ENCODE results near the gene AP3B1. TPM values are rescaled to one million over a fixed set of nuclear protein-coding genes. Genes with fewer than 3 reads are reported as not detected.

Gene AP3B1
- total and polyA plus RNA-seq, 4 donors: 24.7 to 46.4 (median 35.9) TPM

GRCh38 chr5:78235289-78235688, 59.2 kb downstream of the AP3B1 start:
- WGBS (ENCODE audit: insufficient coverage): 58% methylated on average over 2 of the region's 3 CpGs
- Histone ChIP-seq H3K4me3 (ENCODE audit: low read depth, low read length) (no peak overlapping the region), H3K9me3 (ENCODE audit: control insufficient read depth, insufficient read depth, low read length) (no peaks in the 10 kb centered on the region), H3K27ac (ENCODE audit: low read depth, low read length) (no peak overlapping the region), H3K4me1 (ENCODE audit: control insufficient read depth, insufficient read depth, low read length) (no peaks in the 10 kb centered on the region), H3K27me3 (ENCODE audit: control insufficient read depth, insufficient read depth, low read length) (no peaks in the 10 kb centered on the region), H3K36me3 (ENCODE audit: control insufficient read depth, insufficient read depth, low read length) (peaks cover 2% of the 10 kb centered on the region)
- DNase-seq (ENCODE audit: low read depth in 4 of 6, low spot score in 6 of 6): peak in 1 of 6 donors; percentile 6

DNA sequence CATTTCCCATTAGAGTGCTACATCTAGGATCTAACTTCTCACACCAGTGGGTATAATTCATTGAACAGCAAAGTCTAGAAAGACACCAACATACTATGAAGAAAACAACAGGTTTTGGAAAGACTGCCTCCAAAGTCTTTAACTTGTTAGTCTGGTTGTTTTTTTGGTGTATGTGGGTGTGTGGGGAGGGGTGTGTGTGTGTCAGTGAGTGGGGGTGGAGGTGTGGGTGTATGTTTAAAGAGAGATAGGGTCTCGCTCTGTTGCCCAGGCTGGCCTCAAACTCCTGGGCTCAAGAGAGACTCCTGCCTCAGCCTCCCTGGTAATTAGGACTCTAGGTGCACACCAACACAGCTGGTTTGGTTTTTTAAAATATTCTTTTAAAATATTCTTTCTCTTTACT, 59.7 kb downstream of the AP3B1 start:
- Histone ChIP-seq H3K4me3 (ENCODE audit: low read depth, low read length) (no peak overlapping the region), H3K27ac (ENCODE audit: low read depth, low read length) (no peak overlapping the region), H3K27me3 (ENCODE audit: control insufficient read depth, insufficient read depth, low read length) (no peaks in the 10 kb centered on the region), H3K36me3 (ENCODE audit: control insufficient read depth, insufficient read depth, low read length) (peaks cover 2% of the 10 kb centered on the region), H3K4me1 (ENCODE audit: control insufficient read depth, insufficient read depth, low read length) (no peaks in the 10 kb centered on the region), H3K9me3 (ENCODE audit: control insufficient read depth, insufficient read depth, low read length) (no peaks in the 10 kb centered on the region)
- no peak for DNase-seq (ENCODE audit: low read depth in 4 of 6, low spot score in 6 of 6)
- 100% methylated on average over 1 of the region's 1 CpG for WGBS (ENCODE audit: insufficient coverage)

DNA sequence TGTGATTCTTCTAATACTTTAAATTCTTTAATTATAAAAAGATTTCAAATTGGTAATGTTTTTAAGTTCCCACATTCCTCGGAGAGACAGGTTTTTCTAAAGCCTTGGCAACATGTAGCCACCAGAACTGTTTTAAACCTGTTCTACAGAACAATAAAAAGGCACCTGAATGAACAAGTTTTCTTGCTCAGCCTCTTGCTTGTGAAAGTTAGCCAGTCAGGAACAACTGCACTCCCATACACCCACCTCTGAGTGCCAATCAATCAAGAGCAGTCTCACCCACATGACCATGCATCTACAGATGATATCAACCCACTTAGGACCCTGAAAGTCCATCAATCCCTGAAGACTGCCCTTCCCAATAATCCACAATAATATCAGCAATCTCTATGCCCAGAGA, 62.3 kb downstream of the AP3B1 start:
- Histone ChIP-seq H3K27me3 (ENCODE audit: control insufficient read depth, insufficient read depth, low read length) (no peaks in the 10 kb centered on the region), H3K4me3 (ENCODE audit: low read depth, low read length) (no peak overlapping the region), H3K4me1 (ENCODE audit: control insufficient read depth, insufficient read depth, low read length) (no peaks in the 10 kb centered on the region), H3K9me3 (ENCODE audit: control insufficient read depth, insufficient read depth, low read length) (no peaks in the 10 kb centered on the region), H3K36me3 (ENCODE audit: control insufficient read depth, insufficient read depth, low read length) (no peaks in the 10 kb centered on the region), H3K27ac (ENCODE audit: low read depth, low read length) (no peak overlapping the region)
- WGBS (ENCODE audit: insufficient coverage): 100% methylated on average over 1 of the region's 1 CpG
- DNase-seq (ENCODE audit: low read depth in 4 of 6, low spot score in 6 of 6): no peak

DNA sequence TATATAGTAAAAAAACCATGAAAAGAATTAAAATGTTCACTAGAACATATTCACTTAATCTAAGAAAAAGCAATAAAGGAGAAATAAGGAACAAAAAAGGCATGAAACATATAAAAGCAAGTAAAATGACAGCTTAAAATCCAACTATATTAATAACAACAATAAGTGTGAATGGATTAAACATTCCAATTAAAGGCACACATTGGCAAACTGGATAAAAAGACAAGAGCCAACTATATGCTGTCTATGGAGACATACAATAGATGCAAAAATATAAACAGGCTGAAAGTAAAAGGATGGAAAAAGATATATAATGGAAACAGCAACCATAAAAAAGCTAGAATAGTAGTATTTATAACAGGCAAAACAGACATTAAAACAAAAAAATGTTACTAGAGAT, 70.1 kb downstream of the AP3B1 start:
- no peak for DNase-seq (ENCODE audit: low read depth in 4 of 6, low spot score in 6 of 6)
- Histone ChIP-seq H3K4me3 (ENCODE audit: low read depth, low read length) (no peak overlapping the region), H3K4me1 (ENCODE audit: control insufficient read depth, insufficient read depth, low read length) (no peaks in the 10 kb centered on the region), H3K27ac (ENCODE audit: low read depth, low read length) (no peak overlapping the region), H3K9me3 (ENCODE audit: control insufficient read depth, insufficient read depth, low read length) (no peaks in the 10 kb centered on the region), H3K36me3 (ENCODE audit: control insufficient read depth, insufficient read depth, low read length) (no peaks in the 10 kb centered on the region), H3K27me3 (ENCODE audit: control insufficient read depth, insufficient read depth, low read length) (no peaks in the 10 kb centered on the region)

DNA sequence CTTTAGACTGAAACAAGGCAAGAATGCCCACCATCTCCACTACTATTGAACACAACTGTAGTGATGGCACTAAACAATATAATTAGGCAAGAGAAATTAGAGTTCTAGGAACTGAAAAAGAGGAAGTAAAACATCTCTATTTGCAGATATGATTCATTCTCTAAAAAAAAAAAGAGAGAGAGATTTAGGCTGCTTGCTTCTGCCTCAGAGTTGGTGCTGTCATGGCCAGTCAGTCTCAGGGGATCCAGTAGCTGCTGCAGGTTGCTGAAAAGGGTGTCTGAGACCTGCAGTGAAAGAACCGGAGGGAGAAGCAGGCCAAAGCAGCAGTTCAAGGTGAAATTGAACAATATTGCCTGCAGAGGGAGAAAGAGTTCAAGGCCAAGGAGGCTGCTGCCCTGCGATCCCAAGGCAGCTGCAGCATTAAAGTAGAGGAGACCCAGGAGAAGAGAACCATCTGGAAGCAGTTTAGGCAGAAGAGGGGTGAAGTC, 72.5 kb downstream of the AP3B1 start:
- Histone ChIP-seq H3K4me1 (ENCODE audit: control insufficient read depth, insufficient read depth, low read length) (no peaks in the 10 kb centered on the region), H3K4me3 (ENCODE audit: low read depth, low read length) (no peak overlapping the region), H3K9me3 (ENCODE audit: control insufficient read depth, insufficient read depth, low read length) (no peaks in the 10 kb centered on the region), H3K27me3 (ENCODE audit: control insufficient read depth, insufficient read depth, low read length) (no peaks in the 10 kb centered on the region), H3K36me3 (ENCODE audit: control insufficient read depth, insufficient read depth, low read length) (no peaks in the 10 kb centered on the region), H3K27ac (ENCODE audit: low read depth, low read length) (no peak overlapping the region)
- 72% methylated on average over 2 of the region's 2 CpGs for WGBS (ENCODE audit: insufficient coverage)
- no peak for DNase-seq (ENCODE audit: low read depth in 4 of 6, low spot score in 6 of 6)

- Histone ChIP-seq H3K4me3 (ENCODE audit: low read depth, low read length) (no peak overlapping the region), H3K9me3 (ENCODE audit: control insufficient read depth, insufficient read depth, low read length) (no peaks in the 10 kb centered on the region), H3K36me3 (ENCODE audit: control insufficient read depth, insufficient read depth, low read length) (no peaks in the 10 kb centered on the region), H3K27me3 (ENCODE audit: control insufficient read depth, insufficient read depth, low read length) (no peaks in the 10 kb centered on the region), H3K4me1 (ENCODE audit: control insufficient read depth, insufficient read depth, low read length) (no peaks in the 10 kb centered on the region), H3K27ac (ENCODE audit: low read depth, low read length) (no peak overlapping the region)
- no peak for DNase-seq (ENCODE audit: low read depth in 4 of 6, low spot score in 6 of 6)
- WGBS (ENCODE audit: insufficient coverage): 90% methylated on average over 1 of the region's 1 CpG
These were observed 73.0 kb downstream of the AP3B1 start for GRCh38 chr5:78221467-78221866.

GRCh38 chr5:78215972-78216371, 78.5 kb downstream of the AP3B1 start:
- Histone ChIP-seq H3K9me3 (ENCODE audit: control insufficient read depth, insufficient read depth, low read length) (no peaks in the 10 kb centered on the region), H3K27me3 (ENCODE audit: control insufficient read depth, insufficient read depth, low read length) (no peaks in the 10 kb centered on the region), H3K4me3 (ENCODE audit: low read depth, low read length) (no peak overlapping the region), H3K4me1 (ENCODE audit: control insufficient read depth, insufficient read depth, low read length) (no peaks in the 10 kb centered on the region), H3K36me3 (ENCODE audit: control insufficient read depth, insufficient read depth, low read length) (no peaks in the 10 kb centered on the region), H3K27ac (ENCODE audit: low read depth, low read length) (no peak overlapping the region)
- DNase-seq (ENCODE audit: low read depth in 4 of 6, low spot score in 6 of 6): no peak
- 100% methylated on average over 2 of the region's 4 CpGs for WGBS (ENCODE audit: insufficient coverage)

- no peak overlapping the region for H3K4me3 ChIP-seq (ENCODE audit: low read depth, low read length)
- H3K4me1 ChIP-seq (ENCODE audit: control insufficient read depth, insufficient read depth, low read length): no peaks in the 10 kb centered on the region
- no CpG with 5 or more reads among the region's 1 CpG for WGBS (ENCODE audit: insufficient coverage)
These were observed 78.9 kb downstream of the AP3B1 start for GRCh38 chr5:78215565-78215964.

DNA sequence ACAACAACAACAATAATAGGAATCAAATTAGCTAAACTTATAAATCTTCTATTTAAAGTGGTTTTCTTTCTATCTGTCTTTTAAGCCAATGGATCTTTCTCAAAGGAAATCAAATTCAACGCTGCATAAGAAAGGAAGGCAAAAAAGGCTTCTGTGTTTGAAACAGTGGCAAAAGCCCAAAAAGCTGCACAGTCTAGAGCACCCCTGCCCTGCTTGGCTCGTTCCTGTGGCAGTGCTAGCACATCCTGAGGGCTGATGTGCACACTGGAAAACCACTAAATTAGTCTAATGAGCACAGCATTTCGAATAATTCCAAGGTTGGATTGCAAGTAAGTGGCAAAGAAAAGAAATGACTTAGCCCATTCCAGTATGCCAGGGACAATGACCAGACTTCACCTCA, 80.7 kb downstream of the AP3B1 start:
- H3K27me3 ChIP-seq (ENCODE audit: control insufficient read depth, insufficient read depth, low read length): no peaks in the 10 kb centered on the region
- DNase-seq (ENCODE audit: low read depth in 4 of 6, low spot score in 6 of 6): peak; percentile 5 to 73 (median 20)
- H3K4me1 ChIP-seq (ENCODE audit: control insufficient read depth, insufficient read depth, low read length): no peaks in the 10 kb centered on the region
- H3K36me3 ChIP-seq (ENCODE audit: control insufficient read depth, insufficient read depth, low read length): no peaks in the 10 kb centered on the region
- no peaks in the 10 kb centered on the region for H3K9me3 ChIP-seq (ENCODE audit: control insufficient read depth, insufficient read depth, low read length)
- no peak overlapping the region for H3K27ac ChIP-seq (ENCODE audit: low read depth, low read length)
- H3K4me3 ChIP-seq (ENCODE audit: low read depth, low read length): no peak overlapping the region
- 20% methylated on average over 2 of the region's 3 CpGs for WGBS (ENCODE audit: insufficient coverage)

More at GRCh38 chr5:78215565-78215964, 78.9 kb downstream of the AP3B1 start:
- Histone ChIP-seq H3K27ac (ENCODE audit: low read depth, low read length) (no peak overlapping the region), H3K9me3 (ENCODE audit: control insufficient read depth, insufficient read depth, low read length) (no peaks in the 10 kb centered on the region), H3K27me3 (ENCODE audit: control insufficient read depth, insufficient read depth, low read length) (no peaks in the 10 kb centered on the region), H3K36me3 (ENCODE audit: control insufficient read depth, insufficient read depth, low read length) (no peaks in the 10 kb centered on the region)
- no peak for DNase-seq (ENCODE audit: low read depth in 4 of 6, low spot score in 6 of 6)

- Histone ChIP-seq H3K27ac (ENCODE audit: low read depth, low read length) (no peak overlapping the region), H3K4me3 (ENCODE audit: low read depth, low read length) (no peak overlapping the region), H3K4me1 (ENCODE audit: control insufficient read depth, insufficient read depth, low read length) (no peaks in the 10 kb centered on the region), H3K36me3 (ENCODE audit: control insufficient read depth, insufficient read depth, low read length) (peaks cover 3% of the 10 kb centered on the region), H3K27me3 (ENCODE audit: control insufficient read depth, insufficient read depth, low read length) (no peaks in the 10 kb centered on the region), H3K9me3 (ENCODE audit: control insufficient read depth, insufficient read depth, low read length) (no peaks in the 10 kb centered on the region)
- peak in 1 of 6 donors; percentile 40 for DNase-seq (ENCODE audit: low read depth in 4 of 6, low spot score in 6 of 6)
- WGBS (ENCODE audit: insufficient coverage): 40% methylated on average over 1 of the region's 4 CpGs
These were observed 83.4 kb downstream of the AP3B1 start for GRCh38 chr5:78211052-78211451.

All from spinal cord (tissue), 10 donors.